ENCODE results near the gene SIRT3.

DNA sequence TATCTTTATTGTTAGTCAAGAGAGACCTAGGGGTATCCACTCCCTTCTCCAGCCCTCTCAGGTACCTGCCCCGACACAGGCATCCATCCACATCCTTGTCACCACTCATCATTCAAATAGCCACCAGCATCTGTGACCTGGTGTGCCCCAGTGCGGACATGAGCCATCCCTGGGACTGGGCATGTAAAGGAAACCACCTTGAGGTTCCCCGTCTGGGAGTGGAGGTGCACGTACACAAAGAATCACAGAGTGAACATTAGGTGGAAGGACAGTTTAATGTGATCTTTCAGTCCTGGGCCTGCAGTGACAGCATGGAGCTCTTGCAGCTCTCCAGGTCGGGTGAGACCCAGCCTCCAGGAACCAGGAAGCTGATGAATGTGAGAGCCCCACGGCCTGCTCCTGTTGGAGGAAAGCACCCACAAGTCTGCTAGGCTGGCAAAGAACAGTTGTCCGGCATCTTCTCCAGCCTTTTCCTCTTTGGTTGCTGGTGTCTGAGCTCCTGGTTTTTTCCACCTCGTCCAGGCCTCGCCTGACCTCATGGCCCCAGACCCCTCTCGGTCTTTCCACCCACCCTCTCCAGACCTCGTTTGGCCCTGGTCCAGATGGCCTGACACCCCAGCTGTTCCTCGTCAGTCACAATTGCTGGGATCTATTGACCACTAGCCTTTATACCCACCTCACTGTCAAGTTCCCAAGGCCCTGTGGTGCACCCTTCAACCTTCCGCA, 17.2 kb upstream of the SIRT3 start:
- TF ChIP-seq, protein P1, sequence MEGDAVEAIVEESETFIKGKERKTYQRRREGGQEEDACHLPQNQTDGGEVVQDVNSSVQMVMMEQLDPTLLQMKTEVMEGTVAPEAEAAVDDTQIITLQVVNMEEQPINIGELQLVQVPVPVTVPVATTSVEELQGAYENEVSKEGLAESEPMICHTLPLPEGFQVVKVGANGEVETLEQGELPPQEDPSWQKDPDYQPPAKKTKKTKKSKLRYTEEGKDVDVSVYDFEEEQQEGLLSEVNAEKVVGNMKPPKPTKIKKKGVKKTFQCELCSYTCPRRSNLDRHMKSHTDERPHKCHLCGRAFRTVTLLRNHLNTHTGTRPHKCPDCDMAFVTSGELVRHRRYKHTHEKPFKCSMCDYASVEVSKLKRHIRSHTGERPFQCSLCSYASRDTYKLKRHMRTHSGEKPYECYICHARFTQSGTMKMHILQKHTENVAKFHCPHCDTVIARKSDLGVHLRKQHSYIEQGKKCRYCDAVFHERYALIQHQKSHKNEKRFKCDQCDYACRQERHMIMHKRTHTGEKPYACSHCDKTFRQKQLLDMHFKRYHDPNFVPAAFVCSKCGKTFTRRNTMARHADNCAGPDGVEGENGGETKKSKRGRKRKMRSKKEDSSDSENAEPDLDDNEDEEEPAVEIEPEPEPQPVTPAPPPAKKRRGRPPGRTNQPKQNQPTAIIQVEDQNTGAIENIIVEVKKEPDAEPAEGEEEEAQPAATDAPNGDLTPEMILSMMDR (conservative IDR thresholded peaks at IDR 0.05; ENCODE audit: low read depth, low read length): no peak
- no peak for TF ChIP-seq EZH2 (IDR thresholded peaks at IDR 0.05; ENCODE audit: borderline replicate concordance, low read depth, low read length, poor library complexity, severe bottlenecking)
